ENCODE data around the gene ATP5ME. TPM values are rescaled to one million over a fixed set of nuclear protein-coding genes. Genes with fewer than 3 reads are reported as not detected.

ATP5ME gene
- total RNA-seq, 1 donor from 2014 or later = 278 TPM

- no peak for TF ChIP-seq CTCF (conservative IDR thresholded peaks at IDR 0.05)
- no peak overlapping the region for H3K4me3 Mint-ChIP-seq
- H3K27ac Mint-ChIP-seq (ENCODE audit: unreplicated experiment) = no peak overlapping the region
These were observed 15.1 kb downstream of the ATP5ME start for GRCh38 chr4:658681-659667.

GRCh38 chr4:657834-658667, 16.0 kb downstream of the ATP5ME start:
- H3K4me1 Mint-ChIP-seq = peaks cover 3% of the 10 kb centered on the region
- no peaks in the 10 kb centered on the region for H3K27me3 Mint-ChIP-seq (ENCODE audit: low read depth)
- no peak for TF ChIP-seq CTCF (conservative IDR thresholded peaks at IDR 0.05)
- peaks cover 8% of the 10 kb centered on the region for H3K36me3 Mint-ChIP-seq (ENCODE audit: low read depth)
- peaks cover 12% of the 10 kb centered on the region for H3K9me3 Mint-ChIP-seq
- no peak overlapping the region for H3K27ac Mint-ChIP-seq (ENCODE audit: unreplicated experiment)
- no peak for DNase-seq (ENCODE audit: low read depth, low spot score)
- H3K4me3 Mint-ChIP-seq = no peak overlapping the region

More at GRCh38 chr4:658681-659667, 15.1 kb downstream of the ATP5ME start:
- no peaks in the 10 kb centered on the region for H3K27me3 Mint-ChIP-seq (ENCODE audit: low read depth)
- peaks cover 8% of the 10 kb centered on the region for H3K36me3 Mint-ChIP-seq (ENCODE audit: low read depth)
- no peak for DNase-seq (ENCODE audit: low read depth, low spot score)
- H3K9me3 Mint-ChIP-seq = peaks cover 12% of the 10 kb centered on the region
- H3K4me1 Mint-ChIP-seq = peaks cover 3% of the 10 kb centered on the region

- no peak overlapping the region for H3K27ac Mint-ChIP-seq (ENCODE audit: unreplicated experiment)
- H3K4me3 Mint-ChIP-seq = no peak overlapping the region
- H3K9me3 Mint-ChIP-seq = peaks cover 12% of the 10 kb centered on the region
- peaks cover 8% of the 10 kb centered on the region for H3K36me3 Mint-ChIP-seq (ENCODE audit: low read depth)
- DNase-seq (ENCODE audit: low read depth, low spot score) = no peak
- peaks cover 3% of the 10 kb centered on the region for H3K4me1 Mint-ChIP-seq
- no peak for TF ChIP-seq CTCF (conservative IDR thresholded peaks at IDR 0.05)
- H3K27me3 Mint-ChIP-seq (ENCODE audit: low read depth) = no peaks in the 10 kb centered on the region
These were observed 16.7 kb downstream of the ATP5ME start for GRCh38 chr4:657338-657833.

GRCh38 chr4:656436-657337, 17.4 kb downstream of the ATP5ME start:
- TF ChIP-seq CTCF (conservative IDR thresholded peaks at IDR 0.05) = no peak
- Mint-ChIP-seq H3K4me1 (peaks cover 3% of the 10 kb centered on the region), H3K9me3 (peaks cover 12% of the 10 kb centered on the region), H3K27me3 (ENCODE audit: low read depth) (no peaks in the 10 kb centered on the region), H3K36me3 (ENCODE audit: low read depth) (peaks cover 8% of the 10 kb centered on the region), H3K27ac (ENCODE audit: unreplicated experiment) (no peak overlapping the region), H3K4me3 (no peak overlapping the region)
- no peak for DNase-seq (ENCODE audit: low read depth, low spot score)
